HT-29 (cell line): ENCODE data around the gene GNGT2. TPM values are rescaled to one million over a fixed set of nuclear protein-coding genes. Genes with fewer than 3 reads are reported as not detected.

Experiments
- DNase-seq: peaks from one replicate; pipeline ENCODE4 v3.0.0-alpha.2; 2015; ENCODE audit warnings: low spot score
- total RNA-seq: library from RNA; depleted of rRNA; stranded (reverse); fragments of >200 nt; shearing (Covaris generic); gene quantifications from 2 replicates; pipeline ENCODE4 v1.2.3, GENCODE V29; 2014

Gene GNGT2
- total RNA-seq, 1 experiment from 2014 or later = not detected

DNA sequence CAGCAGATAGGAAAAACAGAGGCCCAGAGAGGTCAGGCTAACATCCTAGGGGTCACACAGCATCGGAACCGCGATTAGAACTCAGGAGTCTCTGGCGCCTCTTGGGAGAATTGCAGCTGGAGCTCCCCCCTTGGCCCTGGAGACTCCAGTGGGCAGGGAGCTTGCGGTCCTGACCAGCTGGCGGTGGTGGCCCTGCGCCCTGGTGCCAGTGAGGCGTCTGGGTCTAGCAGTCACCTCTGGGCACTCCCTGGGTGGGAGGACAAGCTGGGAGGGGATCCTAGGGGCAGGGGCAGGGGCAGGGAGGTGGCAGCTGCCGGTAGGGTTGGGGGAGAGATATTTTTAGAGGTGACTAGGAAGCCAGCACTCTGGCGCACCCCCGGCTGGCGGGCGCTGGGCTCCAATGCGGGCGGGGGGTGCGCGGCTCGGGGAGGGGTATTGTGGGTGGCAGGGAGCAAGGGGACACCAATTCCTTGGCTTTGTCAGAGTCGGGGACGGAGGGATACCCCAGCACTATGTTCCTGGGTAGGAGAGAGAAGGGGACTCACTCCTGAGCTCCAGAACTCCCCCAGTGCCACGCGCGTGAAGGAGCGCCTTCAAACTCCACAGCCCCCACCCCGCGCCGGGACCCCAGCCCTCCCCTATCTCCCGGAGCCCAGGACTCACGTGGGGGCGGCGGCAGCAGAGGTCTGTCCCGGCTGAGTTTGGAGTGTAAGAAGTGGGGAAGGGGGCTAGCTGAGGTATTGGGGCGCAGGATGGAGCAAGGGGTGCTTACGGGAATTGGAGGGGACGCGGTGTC is 19.6 kb upstream of the GNGT2 start:
- DNase-seq = no peak

GRCh38 chr17:49229076-49229804 is 18.9 kb upstream of the GNGT2 start:
- DNase-seq = no peak

DNA sequence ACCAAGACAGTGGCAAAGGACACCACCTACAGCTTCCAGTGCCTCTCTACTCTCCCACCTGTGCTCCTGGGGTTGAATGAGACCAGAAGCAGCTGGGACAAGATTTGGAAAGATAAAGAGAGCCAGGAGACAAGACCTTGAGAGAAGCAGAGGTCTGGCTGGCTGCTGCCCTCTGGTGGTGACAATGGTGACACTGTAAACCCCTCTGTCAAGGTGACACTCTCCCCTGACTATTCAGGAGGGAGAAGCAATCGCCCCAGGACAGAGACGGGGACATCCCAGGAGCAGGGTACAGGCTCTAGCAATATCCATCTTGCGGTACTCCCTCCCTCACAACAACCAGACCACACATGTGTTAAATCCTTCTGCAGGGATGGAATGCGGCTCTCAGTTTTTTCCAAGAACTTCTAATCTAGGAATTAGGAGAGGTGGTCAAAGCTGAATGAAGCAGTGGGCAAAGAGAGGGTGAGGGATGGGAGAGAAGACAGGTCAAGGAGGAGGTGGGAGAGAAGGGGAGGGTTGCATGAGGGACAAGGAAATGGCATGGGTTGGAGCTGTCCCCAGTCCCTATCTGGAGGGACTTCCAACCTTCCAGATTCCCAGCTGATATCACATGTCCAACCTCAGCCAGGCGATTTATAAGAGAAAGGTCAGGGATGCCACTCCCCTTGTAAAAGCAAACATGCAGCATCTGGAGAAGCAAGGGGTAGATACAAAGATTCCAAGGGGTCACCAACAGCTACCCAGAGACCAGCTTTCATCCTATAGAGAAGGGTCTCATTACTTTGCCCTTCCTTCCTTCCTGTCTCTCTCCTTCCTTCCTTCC is 17.3 kb upstream of the GNGT2 start:
- DNase-seq = peak; percentile 86

DNA sequence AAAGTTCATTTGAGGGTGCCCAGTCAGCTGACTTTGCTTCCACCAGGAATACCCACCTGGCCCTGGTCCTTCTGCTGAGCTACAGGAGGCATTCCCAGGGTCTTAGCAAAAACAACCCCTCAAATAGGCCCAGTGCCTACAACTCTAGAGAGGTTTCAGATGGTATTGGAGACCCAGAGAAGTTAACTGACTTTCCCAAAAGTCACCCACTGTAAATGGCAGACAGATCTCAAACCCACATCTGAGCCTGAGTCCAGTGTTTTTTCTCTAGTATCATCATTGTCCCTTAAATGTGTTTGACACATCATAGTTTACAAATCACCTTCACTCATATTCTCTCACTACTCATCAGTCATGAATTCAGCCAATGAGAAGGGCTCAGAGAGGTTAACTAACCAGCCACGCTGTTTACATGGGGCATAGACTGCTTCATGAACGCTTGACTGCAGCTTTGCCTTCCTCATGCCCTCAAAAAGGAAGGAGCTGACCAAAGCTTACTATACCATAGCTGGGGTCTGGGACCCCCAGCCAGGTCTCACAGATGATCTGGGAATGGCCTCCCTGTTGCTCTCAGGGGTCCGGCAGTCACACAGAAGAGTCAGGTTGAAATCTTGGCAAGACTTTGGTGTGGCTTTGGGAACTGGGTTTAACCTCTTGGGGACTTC is 16.5 kb upstream of the GNGT2 start:
- DNase-seq = no peak

- DNase-seq = no peak
Observed at GRCh38 chr17:49225554-49226236, 15.3 kb upstream of the GNGT2 start.

- DNase-seq = no peak
Observed at GRCh38 chr17:49224997-49225337, 14.6 kb upstream of the GNGT2 start.

- no peak for DNase-seq
Observed at GRCh38 chr17:49224198-49224996, 14.0 kb upstream of the GNGT2 start.

- peak; percentile 43 for DNase-seq
Observed at GRCh38 chr17:49223517-49224197, 13.3 kb upstream of the GNGT2 start.

GRCh38 chr17:49223168-49223516 is 12.8 kb upstream of the GNGT2 start:
- DNase-seq = no peak

- no peak for DNase-seq
Observed at GRCh38 chr17:49219987-49220386, 9.6 kb upstream of the GNGT2 start.

- DNase-seq = no peak
Observed at GRCh38 chr17:49218941-49219913, 8.9 kb upstream of the GNGT2 start.

DNA sequence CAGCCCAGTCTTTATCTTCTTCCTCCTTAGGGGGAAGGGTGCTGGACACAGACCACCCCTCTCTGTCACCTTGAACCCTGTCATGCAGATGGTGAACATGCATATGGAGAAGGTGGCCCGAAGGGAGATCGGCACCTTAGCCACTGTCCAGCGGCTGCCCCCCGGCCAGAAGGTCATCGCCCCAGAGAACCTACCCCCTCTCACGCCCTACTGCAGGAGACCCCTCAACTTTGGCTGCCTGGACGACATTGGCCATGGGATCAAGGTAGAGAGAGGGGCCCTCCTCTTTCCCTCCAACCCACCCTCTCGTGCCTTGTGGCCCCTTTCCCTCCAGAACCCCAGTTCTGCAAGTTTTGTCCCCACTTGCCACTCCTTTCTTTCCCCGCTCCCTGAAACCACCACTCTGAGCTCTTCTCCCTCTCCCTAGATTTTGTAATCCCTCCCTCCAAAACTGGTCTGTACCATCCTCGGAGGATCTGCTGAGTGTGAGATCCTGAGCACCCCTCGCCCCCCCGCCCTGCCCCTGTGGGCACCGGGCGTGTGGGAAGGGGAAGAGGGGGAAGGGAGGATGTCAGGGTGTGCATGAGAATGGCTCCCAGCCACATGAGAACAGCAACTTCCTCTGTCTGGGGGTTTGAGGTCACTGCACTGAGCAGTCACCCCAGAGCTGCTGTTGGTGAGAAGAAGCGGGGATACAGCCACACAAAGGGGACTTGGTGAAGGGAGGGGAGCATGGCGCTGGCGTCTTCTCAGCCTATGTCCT is 7.5 kb upstream of the GNGT2 start:
- DNase-seq = no peak

DNA sequence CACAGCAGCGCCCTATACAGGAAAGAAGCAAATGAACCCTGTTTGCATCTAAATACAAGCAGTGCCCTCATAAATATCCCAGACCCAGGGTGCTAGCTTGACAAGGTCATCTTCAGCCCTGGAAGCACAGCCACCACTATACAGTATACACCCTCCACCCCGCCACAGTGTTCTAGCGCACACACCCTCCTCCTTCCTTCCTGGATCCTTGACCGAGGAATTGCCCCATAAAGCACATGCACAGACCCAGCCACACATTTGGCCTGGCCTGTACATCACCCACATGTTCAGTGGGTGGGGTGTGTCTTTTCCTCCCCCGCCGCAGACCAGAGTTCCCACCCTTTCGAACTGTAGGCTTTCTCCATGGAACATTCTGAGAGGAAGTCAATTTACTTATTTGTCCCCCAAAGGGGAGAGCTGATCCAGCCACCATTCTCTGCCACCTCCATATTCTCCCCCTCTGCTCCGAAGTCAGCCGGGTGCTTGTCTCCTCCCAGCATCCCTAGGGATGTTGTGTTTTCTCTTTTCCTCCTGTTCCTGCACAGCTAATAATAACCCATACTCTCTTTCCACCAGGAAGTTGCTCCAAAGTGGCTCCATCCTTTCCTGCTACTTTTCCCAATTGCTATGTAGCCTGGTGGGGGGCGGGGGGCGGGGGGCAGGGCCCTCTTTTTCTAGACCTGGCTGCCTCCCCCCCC is 6.7 kb upstream of the GNGT2 start:
- DNase-seq = no peak

- no peak for DNase-seq
Observed at GRCh38 chr17:49216482-49216881, 6.1 kb upstream of the GNGT2 start.

GRCh38 chr17:49214676-49215360 is 4.4 kb upstream of the GNGT2 start:
- no peak for DNase-seq

GRCh38 chr17:49213847-49214246 is 3.5 kb upstream of the GNGT2 start:
- DNase-seq = no peak

DNA sequence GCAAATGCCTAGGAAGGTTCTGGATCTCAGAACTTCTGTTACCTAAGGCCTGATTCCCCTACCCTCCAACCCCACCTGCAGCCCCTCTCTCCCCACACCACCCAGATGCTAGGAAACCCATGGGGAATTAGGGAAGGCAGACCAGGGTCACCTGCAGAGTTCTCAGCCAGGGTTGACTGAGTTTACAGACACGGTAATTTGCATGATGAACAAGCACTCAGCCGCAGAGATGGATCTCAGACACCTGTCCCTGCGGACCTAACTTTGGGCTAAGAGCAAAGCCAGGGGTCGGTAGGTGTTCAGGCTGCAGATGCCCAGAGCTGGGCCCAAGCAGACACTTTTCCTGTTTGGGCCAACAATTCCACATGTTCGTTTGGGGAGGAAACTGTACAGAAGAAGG is 3.0 kb upstream of the GNGT2 start:
- DNase-seq = no peak
